Measurements from ENCODE around the gene P2RY4.

P2RY4 gene

GRCh38 chrX:70257423-70258288 is 2.3 kb downstream of the P2RY4 start:
- no peak for TF ChIP-seq CTCF (IDR thresholded peaks at IDR 0.05)
- TF ChIP-seq ZFX (IDR thresholded peaks at IDR 0.05; ENCODE audit: borderline replicate concordance): no peak
- H3K27ac ChIP-seq: no peak overlapping the region

GRCh38 chrX:70255452-70255851 is 4.6 kb downstream of the P2RY4 start:
- H3K27ac ChIP-seq: no peak overlapping the region
- TF ChIP-seq CTCF (IDR thresholded peaks at IDR 0.05) (no peak), ZFX (IDR thresholded peaks at IDR 0.05; ENCODE audit: borderline replicate concordance) (no peak)

- no peak overlapping the region for H3K27ac ChIP-seq
- TF ChIP-seq CTCF (IDR thresholded peaks at IDR 0.05): no peak
- no peak for TF ChIP-seq ZFX (IDR thresholded peaks at IDR 0.05; ENCODE audit: borderline replicate concordance)
Observed at GRCh38 chrX:70254909-70255308, 5.1 kb downstream of the P2RY4 start.

GRCh38 chrX:70254063-70254400 is 6.0 kb downstream of the P2RY4 start:
- no peak for TF ChIP-seq CTCF (IDR thresholded peaks at IDR 0.05)
- no peak for TF ChIP-seq ZFX (IDR thresholded peaks at IDR 0.05; ENCODE audit: borderline replicate concordance)
- H3K27ac ChIP-seq: no peak overlapping the region

- no peak overlapping the region for H3K27ac ChIP-seq
- TF ChIP-seq CTCF (IDR thresholded peaks at IDR 0.05) (no peak), ZFX (IDR thresholded peaks at IDR 0.05; ENCODE audit: borderline replicate concordance) (no peak)
Observed at GRCh38 chrX:70253377-70254062, 6.5 kb downstream of the P2RY4 start.

- TF ChIP-seq CTCF (IDR thresholded peaks at IDR 0.05) (no peak), ZFX (IDR thresholded peaks at IDR 0.05; ENCODE audit: borderline replicate concordance) (no peak)
- no peak overlapping the region for H3K27ac ChIP-seq
Observed at GRCh38 chrX:70252491-70252890, 7.5 kb downstream of the P2RY4 start.

- peak overlapping the region; percentile 55 for H3K27ac ChIP-seq
- TF ChIP-seq ZFX (IDR thresholded peaks at IDR 0.05; ENCODE audit: borderline replicate concordance) (no peak), CTCF (IDR thresholded peaks at IDR 0.05) (no peak)
Observed at GRCh38 chrX:70247252-70247651, 12.8 kb downstream of the P2RY4 start.
